D721Med (cell line): ENCODE data around the gene CHRNB1.

Experiments used
- DNase-seq: peaks from one replicate; pipeline ENCODE4 v3.0.0; 2011; ENCODE audit warnings: low spot score; ENCODE audit not compliant: insufficient read length
- FAIRE-seq: peaks from 2 replicates; lab custom pipeline; 2011; peaks lifted over from hg19 to GRCh38; lab: Jason Lieb, UNC
- TF ChIP-seq, protein P1 (sequence below): IDR thresholded peaks from 2 replicates; pipeline ENCODE4 v1.5.1; 2012; ENCODE audit warnings: mild to moderate bottlenecking, control low read depth; ENCODE audit not compliant: insufficient read depth; ENCODE audit errors: missing control alignments

The CHRNB1 gene

DNA sequence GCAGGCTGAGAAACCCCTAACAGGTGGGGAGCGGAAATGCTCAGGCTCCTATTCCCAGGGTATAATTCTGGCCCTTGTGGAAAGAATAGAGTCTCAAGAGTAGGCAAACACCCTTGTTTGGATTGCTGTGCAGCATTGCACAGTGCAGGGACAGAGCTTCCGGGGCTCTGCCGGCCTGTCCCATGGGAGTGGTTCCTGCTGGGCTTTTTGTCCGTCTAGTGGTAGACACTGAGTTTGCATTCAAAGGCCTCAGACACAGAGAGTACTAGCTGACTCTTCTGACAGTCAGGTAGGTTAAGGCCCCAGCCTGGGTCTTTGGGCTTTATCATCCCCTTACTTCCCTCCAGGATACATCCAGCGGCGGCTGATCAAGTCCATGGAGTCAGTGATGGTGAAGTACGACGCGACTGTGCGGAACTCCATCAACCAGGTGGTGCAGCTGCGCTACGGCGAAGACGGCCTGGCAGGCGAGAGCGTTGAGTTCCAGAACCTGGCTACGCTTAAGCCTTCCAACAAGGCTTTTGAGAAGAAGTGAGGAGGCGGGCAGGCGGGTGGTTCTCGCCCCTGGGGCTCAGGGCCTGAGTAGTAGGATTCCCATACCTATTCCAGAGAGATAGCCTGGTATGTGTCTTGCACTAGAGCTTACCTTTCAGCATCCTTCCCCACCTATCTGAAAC, 57.4 kb downstream of the CHRNB1 start:
- no peak for DNase-seq
- TF ChIP-seq, protein P1, sequence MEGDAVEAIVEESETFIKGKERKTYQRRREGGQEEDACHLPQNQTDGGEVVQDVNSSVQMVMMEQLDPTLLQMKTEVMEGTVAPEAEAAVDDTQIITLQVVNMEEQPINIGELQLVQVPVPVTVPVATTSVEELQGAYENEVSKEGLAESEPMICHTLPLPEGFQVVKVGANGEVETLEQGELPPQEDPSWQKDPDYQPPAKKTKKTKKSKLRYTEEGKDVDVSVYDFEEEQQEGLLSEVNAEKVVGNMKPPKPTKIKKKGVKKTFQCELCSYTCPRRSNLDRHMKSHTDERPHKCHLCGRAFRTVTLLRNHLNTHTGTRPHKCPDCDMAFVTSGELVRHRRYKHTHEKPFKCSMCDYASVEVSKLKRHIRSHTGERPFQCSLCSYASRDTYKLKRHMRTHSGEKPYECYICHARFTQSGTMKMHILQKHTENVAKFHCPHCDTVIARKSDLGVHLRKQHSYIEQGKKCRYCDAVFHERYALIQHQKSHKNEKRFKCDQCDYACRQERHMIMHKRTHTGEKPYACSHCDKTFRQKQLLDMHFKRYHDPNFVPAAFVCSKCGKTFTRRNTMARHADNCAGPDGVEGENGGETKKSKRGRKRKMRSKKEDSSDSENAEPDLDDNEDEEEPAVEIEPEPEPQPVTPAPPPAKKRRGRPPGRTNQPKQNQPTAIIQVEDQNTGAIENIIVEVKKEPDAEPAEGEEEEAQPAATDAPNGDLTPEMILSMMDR = no peak
- FAIRE-seq = no peak

GRCh38 chr17:7502987-7503386, 58.1 kb downstream of the CHRNB1 start:
- DNase-seq = no peak
- TF ChIP-seq, protein P1 = peak; percentile 19
- no peak for FAIRE-seq

- FAIRE-seq (no peak), DNase-seq (no peak)
- TF ChIP-seq, protein P1 = no peak
Observed at GRCh38 chr17:7503521-7503920, 58.7 kb downstream of the CHRNB1 start.
